NCI-H524 treated with DMSO at 0.1 percent for 48 hours (cell line): ENCODE measurements around the gene NYAP1.

Experiments used
- DNase-seq: peaks from one replicate; lab custom pipeline; 2025; lab: John Stamatoyannopoulos, UW

The NYAP1 gene

DNA sequence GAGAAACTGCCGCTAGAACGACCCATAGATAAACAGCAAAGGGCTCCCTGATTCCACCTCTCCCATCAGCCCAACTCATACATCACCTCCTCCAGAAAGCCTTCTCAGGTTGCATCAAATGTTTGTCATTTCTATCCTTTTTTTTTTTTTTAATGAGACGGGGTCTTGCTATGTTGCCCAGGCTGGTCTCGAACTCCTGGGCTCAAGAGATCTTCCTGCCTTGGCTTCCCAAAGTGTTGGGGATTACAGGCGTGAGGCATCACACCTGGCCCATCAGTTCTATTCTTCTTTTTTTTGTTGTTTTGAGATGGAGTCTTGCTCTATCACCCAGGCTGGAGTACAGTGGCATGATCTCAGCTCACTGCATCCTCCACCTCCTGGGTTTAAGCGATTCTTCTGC is 26.7 kb upstream of the NYAP1 start:
- no peak for DNase-seq

DNA sequence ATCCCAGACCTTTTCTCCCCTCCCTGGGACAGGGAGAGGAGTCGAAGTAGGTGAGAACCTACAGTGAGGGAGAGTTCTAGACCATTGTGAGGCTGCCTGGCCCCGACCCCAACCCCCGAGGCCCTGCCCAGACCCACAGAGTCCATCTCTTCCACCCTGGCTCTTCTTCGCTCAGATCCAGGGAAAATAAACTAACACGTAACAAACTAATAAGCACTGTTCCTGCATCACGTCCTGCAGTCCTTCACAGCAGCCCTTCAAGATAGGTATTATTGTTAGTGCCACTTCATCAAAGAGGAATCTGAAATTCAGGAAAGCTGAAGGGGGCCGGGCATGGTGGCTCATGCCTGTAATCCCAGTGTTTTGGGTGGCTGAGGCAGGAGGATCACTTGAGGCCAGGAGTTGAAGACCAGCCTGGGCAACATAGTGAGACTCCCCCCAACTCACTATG is 19.5 kb upstream of the NYAP1 start, which contains the start of gene SPACDR:
SPACDR (minus strand) TSS at position 51 of the 451 bp plus-strand sequence. CDS start 235 bp downstream, outside the sequence.
- no peak for DNase-seq

DNA sequence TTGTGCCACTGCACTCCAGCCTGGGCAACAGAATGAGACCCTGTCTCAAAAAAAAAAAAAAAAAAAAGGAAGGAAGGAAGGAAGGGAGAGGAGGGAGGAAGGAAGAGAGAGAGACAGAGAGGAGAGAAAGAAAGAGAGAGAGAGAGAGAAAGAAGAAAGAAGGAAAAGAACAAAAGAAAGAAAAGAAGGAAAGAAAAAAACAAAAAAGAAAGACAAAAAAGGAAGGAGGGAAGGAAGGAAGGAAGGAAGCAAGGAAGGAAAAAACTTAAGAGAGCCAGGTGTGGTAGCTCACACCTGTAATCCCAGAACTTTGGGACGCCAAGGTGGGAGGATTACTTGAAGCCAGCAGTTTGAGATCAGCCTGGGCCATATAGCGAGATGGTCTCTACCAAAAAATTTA is 18.9 kb upstream of the NYAP1 start:
- no peak for DNase-seq

DNA sequence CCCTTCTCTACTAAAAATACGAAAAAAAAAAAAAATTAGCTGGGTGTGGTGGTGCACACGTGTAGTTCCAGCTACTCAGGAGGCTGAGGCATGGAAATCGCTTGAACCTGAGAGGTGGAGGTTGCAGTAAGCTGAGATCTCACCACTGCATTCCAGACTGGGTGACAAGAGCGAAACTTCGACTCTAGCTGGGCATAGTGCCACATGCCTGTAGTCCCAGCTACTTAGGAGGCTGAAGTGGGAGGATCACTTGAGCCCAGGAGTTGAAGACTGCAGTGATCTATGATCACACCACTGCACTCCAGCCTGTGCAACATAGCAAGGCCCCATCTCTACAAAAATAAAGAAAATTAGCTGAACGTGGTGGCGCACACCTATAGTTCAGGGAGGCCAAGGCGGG is 18.4 kb upstream of the NYAP1 start:
- no peak for DNase-seq

DNA sequence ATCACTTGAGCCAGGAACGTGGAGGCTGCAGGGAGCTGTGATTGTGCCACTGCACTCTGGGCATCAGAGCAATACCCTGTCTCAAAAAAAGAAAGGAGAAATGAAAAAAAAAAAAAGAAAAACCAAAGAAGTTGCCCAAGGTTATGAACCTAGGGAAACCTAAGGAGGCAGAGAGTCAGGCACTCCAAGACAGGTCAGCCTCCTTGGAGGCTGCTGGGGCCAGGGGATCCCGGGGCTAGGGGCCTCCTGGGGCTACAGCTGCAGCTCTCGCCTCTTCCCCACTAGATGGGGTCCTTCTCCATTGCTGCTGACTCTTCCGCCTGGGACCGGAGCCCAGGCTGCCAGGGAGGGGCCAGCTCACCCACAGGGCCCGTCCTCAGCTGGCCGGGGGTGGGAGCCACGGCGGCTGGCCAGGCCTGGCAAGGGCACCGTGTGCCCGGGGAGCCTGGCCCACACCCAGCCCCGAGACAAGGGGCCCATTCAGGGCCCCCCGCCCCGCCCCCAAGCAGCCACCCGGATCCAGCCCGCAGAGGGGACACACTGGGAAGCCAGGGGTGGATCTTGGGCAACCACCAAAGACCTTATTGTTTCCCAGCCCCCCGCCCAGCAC is 17.9 kb upstream of the NYAP1 start:
- DNase-seq, result peak; percentile 31

DNA sequence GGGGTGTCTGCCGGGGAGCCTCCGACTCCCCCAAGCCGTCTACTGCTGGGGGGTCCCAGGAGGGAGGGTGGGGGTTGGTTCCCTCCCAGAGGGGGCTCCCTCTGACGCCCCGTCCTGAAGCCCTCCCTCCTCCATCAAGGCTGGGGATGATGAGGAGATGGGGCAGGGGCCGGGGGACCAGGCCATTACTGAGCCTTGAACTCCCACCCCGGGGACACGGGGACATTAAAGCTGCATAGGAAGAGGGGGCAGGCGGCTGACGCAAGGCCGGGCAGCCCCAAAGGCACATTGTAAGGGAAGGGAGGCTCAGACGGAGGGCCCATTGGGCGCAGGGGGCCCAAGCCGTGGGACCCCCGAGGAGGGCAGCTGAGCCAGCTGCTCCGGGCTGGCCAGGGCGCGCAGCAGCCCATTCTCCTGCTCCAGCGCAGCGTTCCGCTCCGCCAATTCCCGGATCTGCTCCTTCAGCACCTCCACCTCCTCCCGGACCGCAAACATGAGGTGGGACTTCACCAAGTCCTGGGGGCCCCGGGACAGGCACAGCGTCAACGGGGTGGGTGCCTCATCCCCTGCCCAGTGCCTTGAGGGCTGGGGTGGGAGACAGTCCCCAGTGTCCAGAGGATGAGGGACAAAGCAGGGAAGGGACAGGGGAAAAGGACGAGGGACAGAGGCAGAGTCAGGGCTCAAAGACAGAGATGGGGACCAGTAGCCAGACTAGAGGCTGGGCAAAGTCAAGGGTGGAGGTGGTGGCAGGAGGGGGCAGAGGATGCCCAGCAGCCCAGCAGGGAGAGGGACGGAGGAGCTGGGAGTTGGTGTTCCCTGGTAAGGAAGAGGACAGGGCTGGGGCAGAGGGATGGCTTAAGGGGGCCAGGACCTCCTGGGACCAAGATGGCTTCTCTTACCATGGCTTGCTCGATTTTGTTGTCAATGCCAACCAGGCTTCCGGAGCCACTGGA is 16.8 kb upstream of the NYAP1 start:
- no peak for DNase-seq

DNA sequence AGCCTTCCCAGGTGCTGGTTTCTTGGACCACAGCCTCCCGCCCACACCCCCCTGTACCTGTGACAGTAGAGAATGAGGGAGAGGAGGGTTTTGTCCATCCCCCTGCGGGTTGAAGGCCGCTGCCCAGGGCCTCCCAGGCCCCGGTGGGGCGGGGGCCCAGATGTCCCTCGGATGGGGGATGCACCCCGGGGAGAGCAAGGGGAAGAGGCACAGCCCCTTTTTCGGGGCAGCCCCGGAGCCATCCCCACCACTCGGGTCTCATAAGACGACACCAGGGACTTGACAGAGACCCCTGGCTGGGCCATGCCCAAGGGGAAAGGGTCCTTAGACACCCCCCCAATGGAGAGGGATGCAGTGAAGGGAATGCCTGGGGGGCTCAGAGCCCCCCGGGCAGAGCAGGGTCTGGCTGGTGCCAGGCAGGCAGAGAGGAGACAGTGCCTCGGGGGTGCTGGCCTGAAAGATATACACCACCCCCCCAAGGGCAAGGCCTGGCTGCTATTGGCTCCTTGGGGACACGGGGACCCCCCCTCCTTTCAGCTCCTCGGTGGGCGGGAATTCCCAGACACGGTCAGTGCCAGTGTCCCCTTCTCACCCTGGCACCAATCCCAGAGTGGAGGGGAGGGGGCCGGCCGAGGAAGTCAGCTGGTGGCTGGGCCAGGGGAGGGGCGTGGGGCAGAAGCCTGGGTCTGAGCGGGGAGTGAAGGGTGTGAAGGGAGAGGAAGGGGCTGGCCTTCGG is 15.9 kb upstream of the NYAP1 start:
- no peak for DNase-seq

DNA sequence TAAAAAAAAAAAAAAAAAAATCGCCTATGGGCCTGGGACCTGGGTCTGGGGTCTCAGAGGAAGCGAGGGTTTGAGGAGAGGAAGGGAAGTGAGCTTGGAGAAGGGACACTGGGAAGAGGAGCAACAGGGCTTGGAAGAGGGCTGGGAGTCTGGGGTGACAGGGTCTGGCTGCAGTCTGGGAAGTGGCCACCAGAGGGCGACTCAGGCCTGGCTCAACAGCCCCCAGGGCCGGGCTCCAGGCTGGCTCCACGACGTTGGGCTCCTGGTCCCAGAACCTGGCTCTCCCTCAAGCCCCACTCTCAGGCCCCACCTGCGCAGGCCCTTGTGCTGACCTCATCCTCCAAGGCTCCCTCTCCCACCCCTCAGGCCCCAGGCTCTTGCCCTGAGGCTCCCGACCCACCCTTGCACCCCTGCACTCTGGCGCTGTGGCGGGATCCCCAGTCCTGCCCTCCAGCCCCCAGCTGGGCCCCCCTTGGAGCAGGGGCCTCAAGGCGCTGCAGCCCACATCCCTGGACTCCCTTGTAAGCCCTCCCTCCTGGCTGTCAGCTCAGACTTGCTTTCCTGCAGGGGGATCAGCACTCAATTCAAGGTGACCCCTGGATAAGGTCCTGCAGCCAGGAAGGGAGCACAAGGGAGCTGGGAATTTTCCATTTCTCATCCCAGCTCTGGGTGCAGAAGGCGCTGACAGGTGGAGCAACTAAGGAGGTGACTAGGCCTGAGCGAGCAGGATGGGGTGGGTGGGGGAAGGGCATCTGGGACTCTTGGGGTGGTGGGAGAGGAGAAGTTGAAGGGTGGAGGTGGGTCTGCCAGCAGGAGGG is 14.3 kb upstream of the NYAP1 start:
- DNase-seq, result no peak

DNA sequence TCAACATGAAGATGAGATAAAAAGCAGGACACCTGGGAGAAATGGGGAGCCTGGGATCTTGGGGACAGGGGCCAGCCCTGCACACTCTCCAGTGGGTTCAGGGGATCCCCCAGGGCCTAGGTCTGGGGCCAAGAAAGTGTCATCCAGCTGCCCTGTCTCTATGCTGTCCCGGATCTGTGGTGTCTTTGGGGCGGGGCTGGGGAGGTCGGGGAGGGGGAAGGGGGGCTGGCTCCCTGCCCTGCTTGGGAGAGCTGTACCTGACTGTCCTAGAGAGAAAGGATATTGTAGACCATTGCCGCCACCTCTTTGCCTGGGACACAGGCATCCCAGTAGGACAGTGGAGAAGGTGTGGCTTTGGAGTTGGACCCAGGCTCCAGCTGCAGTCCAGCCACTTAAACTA is 12.7 kb upstream of the NYAP1 start:
- DNase-seq, result no peak

DNA sequence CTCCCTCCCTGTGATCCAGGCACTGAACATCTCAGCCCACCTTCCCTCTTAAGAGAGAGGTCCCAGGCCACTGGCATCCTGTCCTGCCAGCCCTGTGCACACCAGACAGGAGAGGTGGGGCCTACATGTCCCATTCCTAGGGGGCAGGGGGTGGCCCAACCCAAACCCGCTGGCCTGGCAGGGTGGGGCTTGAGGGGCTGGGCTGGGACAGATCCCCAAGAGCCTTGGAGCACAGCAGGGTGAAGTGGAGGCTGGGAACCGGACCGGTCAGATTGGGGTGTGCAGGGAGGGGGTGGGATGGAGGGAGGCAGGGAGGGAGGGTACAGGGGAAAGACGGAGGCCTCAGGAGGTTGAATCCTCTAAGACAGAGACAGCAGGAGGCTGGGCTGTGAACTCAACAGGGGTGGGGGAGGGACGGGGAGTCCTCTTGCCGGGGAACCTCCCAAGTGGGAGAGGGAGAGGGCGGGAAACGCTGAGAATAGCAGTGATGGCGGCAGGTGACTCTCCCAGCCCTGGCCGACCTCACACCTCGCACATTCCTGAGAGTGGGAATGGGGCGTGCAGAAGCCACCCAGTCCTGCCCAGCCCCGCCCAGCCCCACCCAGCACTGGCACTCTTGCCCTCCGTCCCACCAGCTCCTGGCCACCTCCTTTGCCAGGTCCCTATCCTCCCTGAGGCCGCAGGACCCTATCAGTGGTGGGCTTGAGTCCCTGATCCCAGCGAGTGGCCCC is 11.4 kb upstream of the NYAP1 start:
- no peak for DNase-seq

DNA sequence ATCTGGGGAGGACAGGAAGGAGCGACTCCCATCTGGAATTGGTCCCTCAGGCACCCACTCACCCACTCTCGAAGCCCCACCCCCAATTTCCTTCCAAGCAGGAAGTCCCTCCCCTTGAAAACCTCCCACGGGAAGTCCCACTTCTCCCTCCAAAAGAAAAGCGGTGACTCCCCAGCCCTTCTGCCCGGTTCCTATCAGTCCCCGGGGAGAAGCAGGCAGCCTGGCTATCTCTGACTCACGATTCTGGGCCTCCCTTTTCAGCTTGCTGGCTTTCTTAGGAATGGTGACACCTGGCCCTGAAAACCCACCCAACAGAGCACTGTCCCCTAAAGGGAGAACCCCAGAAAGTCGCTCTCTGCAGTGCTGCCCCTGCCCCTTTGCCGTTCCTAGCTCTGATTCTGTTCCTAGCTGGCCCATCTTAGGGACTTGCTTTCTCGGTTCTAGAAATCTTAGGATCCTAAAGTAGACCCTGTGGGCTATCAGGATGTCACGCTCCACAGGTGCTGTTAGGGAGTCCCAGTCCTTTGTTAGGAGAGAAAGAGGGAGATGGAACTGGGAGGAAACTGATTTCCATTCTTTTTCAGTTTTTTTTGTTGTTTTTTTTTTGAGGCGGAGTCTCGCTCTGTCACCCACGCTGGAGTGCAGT is 10.8 kb upstream of the NYAP1 start:
- no peak for DNase-seq

DNA sequence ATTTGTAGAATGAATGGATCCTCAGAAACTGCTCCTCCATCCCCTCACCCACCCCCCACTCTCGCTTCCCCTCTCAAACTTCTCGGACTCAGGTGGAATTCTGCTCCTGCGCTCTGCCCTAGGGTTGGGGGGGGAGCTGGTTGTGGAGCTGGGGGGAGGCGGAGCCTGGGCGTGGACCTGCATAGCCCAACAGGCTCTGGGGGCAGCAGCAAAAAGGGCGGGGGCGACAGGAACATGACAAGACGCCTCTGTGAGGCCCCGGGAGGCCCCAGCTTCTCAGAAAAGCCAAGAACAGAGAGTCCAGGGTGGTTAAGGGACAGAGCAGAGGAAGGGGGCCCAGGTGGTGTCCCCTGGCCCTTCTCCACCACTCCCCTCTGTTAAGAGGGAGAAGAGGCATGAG is 8.2 kb upstream of the NYAP1 start:
- no peak for DNase-seq

DNA sequence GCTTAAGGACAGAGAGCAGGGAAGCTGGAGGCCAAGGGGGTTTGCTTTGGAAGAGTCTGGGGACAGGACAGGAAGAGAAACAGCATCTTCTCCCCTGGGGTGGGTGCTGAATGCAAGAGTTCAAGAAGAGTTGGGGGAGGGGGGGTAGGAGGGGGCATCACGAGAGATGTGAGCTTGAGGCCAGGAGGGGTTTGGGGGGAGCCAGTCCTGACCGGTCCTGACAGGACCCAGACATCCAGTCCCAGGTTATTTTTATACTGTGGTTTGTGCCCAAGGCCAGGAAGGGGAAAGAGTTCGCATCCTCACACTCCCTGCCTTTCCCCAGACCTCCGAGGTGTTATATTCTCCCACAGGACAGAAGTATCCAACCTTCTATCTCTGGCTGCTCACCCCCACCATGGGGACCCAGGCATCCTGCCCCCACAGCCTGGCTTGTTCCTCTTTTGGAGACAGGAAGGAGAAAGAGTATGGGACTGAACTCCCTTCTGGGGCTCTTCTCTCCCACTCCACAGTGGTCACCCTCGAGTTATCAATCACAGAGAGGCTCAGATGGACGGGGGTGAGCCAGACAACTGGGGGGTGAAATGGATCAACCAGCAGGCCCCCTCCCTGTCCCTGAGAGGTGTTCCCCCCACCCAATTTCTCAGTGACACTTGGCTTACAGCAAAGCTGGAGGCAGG is 7.5 kb upstream of the NYAP1 start:
- no peak for DNase-seq

DNA sequence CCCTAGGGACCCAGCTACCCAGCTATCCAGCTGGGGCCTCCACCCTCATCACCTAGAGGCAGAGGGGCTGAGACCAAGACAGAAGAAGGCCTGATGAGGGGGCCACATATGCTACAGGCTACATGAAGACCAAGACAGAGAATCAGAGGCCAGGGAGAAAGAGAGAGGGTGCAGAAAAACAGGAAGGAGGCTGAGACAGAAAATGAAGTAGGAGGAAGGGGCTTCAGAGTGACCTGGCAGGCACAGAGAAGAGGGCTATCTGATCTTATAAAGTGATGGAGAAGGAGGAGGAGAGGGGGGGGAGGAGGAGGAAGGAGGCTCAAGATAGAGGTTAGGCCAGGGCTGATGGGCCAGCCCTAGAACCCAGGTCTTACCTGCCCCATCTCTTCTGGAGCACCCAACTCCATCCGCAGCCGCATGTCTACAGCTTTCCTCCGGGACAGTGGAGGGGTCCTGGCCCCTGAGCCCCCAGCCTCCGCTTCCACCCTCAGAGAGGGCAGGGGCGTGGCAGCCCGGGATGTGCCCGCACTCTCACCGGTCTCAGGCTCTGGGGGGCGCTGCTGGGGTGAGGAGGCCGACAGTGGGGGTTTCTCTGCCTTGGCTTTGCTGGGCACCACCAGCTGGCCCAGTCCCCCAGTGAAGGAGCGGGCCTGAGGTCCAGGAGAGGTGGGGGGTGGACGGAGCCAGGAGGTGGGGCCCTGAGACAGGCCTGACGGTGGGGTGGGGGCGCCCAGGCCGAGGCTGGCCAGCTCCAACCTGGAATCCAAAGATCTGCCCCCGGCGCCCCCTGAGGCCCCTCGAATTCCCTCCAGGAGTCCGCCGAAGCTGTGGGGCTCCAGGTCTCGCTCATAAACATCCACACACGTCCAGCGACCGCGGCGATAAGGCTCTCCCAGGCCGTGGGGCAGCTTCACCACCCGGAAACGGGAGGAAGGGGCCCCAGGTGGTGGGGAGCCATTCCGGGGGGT is 6.5 kb upstream of the NYAP1 start:
- no peak for DNase-seq

DNA sequence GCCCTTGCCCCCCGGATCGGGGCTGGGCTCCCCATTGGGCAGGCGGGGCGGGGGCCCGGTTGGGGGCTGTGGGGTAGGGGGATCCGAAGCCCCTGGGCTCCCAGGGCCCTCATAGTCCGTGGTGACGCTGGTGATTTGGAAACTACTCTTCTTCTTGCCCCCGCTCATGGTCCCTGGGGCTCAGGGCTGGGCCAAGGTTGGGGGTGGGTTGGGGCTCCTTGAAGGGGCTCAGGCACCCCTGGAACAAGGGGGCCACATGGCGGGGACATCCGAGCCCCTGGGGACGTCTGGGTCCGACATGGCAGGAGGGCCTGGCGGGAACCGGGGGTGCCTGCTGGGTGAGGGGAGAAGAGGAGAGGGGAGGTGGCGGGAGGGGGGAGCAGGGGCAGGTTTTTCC is 5.9 kb upstream of the NYAP1 start:
- DNase-seq, result no peak

DNA sequence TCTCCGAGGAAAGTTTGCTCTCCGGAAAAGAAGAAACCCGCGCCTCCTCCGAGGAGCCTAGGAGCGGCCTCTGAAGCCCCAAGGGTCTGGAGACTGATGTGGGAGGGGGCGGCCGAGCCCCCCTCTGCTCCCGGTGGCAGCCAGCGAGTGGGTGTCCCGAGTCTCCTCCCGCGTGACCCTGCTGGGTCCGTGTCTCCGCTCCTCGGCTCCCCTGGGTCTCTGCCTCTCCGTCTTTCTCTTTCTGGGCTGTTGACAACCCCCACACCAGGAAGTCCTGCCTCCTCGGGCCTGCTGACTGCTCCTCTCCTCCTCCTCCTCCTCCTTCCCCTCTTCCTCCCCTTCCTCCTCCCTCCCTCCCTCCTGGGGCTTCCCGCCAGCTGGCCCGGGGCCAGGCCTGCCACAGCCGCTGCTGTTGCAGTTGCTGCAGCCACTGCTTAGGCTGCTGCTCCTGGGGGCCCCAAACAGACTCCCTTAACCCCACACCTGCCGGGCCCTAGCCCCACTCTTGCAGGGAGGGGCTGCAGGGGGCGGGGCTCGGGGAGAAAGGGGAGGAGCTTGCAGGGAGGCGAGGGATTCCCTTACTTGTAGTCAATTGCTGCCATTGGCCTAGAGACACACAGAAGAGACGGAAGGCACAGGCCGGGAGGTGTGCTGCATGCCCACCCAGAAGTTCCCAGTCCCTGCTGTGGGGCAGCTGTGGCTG is 4.6 kb upstream of the NYAP1 start, which contains the start of gene TSC22D4:
TSC22D4 (minus strand) TSS at position 257 of the 703 bp plus-strand sequence. CDS start 1,176 bp downstream, outside the sequence.
- DNase-seq, result peak; percentile 50

DNA sequence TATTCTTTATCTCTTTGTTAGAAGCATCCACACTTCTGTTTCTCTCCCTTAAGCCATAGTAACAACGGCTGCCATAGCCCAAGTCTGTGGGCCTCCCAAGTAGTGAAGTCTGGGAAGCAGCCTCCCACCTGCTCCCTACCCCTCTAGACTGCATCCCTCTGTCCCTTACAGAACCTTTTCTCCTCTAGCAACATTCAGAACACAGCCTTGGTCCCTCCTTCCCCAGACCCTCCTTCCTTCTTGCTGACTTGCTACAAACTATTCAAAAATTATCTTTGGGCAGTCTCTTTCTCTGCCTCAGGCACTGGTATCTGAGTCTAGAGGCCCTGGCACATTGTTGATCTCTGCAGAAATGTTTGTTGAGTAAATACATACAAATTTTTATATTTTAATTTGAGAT is 2.3 kb upstream of the NYAP1 start:
- no peak for DNase-seq

DNA sequence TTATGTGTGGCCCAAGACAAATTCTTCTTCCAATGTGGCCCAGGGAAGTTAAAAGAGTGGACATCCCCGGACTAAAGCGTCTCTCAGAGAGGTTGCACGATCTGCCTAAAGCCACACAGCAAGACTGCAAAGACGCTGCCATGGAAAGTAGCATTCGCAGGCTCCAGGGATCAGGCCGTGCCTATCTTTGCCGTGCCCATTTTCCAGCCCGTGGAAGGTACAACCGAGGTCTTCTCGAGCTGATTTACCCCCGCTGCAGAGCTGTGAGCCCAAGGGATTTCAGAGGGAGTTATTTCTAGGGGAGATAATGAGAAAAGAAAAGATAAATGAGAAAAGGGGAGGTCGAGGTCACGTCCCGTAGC is 1.0 kb upstream of the NYAP1 start:
- no peak for DNase-seq
